Stimulated activated CD4-positive, alpha-beta T cell treated with anti-CD3 and anti-CD28 coated beads, TNF-alpha, amount 100 ng/mL, for 4 hours (primary cell): ENCODE data around the gene BRD3.

ENCODE experiments used
- DNase-seq, 3 experiments: peaks; one replicate each; pipeline ENCODE4 v3.0.0-alpha.2; 2020; ENCODE audit warnings: low read depth in 3 of 3

Gene BRD3

DNA sequence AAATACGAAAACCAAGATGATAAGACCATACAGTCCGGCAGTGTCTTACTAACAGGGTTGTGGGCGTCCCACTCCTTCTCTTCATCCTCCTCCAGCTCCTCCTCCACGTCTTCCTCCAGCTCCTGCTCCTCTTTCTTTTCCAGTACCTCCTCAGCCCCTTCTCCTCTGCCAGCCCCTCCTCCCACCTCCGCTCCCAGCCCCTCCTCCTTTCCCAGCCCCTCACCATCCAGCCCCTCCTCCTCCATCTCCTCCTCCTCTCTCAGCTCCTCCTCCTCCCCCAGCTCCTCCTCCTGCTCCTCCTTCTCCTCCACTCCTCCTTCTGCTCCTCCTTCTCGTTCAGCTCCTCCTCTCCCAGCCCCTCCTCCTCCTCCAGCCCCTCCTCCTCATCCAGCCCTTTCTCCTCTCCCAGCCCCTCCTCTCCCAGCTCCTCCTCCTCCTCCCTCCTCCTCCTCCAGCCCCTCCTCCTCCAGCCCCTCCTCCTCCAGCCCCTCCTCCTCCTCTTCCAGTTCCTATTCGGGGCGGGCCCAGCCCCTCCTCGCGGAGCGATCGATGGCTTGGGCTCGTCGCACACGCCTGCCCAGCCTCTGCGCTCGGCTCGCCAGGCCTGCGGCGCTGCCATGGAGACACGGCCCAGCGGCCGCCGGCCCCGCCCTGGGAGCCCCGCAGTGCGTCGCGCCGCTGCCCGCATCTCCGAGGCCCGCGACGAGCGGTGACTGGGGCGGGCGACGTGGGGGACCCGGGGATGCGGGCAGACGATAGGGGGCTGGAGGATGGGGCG, 42.8 kb downstream of the BRD3 start, which contains the start of gene BRD3OS:
TSS of gene BRD3OS (plus strand) at position 654 of the 778 bp plus-strand sequence. CDS start 1,267 bp downstream, outside the sequence.
- DNase-seq = peak; percentile 74 to 87 (median 84)

DNA sequence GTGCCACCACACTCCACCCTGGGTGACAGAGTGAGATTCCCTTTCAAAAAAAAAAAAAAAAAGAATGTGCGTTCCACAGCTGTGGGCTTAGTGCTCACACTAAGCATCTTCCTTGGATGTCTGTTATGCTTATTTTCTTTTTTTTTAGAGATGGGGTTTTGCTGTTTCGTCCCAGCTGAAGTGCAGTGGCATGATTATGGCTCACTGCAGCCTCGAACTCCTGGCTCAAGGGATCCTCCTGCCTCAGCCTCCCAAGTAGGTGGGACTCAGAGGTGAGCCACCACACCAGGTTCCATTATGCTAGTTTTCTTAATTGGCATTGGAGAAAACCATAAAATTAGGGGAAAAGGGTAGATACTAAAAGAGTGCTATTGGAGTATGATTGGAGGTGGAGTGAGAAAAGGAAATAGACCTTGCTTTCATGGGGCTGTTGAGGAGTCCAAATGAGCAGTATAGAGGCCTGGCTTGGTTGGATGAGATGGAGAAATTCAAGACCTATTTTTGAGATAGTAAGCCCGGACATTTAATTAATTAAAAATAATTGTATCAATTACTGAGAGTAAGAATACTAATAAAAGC, 43.5 kb downstream of the BRD3 start:
- DNase-seq = no peak

DNA sequence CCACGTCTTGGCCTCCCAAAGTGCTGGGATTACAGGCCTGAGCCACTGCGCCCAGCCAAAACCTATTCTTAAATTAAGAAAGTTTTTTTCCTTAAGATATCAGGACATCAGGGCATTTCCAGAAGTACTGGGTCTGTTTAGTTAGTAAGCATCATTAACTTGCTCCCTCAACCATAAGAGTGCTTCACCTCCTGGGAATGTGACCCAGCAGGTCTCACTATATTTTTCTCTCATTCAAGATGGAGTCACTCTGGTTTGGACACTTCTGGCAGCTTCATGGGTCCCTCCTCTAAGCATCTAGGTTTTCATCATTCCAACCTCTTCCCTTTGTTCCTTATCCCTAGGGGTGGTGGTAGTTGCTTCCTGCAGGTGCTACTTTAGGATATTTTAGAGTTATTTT, 52.9 kb downstream of the BRD3 start:
- no peak for DNase-seq

DNA sequence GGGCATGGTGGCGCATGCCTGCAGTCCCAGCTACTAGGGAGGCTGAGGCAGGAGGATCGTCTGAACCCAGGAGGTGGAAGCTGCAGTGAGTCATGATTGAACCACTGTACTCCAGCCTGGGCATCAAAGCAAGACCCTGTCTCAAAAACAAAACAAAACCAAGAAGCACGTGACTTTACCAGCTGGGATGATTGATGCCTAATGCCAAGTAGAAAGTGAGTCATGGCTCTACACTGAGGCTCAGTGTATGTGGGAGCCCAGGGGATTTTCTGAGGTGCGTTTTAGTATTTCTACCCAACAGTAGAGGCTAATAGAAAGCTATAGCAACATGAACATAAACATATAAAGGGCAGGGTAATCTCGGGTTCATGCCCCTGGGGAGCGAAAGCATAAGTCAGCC, 56.4 kb downstream of the BRD3 start:
- no peak for DNase-seq

DNA sequence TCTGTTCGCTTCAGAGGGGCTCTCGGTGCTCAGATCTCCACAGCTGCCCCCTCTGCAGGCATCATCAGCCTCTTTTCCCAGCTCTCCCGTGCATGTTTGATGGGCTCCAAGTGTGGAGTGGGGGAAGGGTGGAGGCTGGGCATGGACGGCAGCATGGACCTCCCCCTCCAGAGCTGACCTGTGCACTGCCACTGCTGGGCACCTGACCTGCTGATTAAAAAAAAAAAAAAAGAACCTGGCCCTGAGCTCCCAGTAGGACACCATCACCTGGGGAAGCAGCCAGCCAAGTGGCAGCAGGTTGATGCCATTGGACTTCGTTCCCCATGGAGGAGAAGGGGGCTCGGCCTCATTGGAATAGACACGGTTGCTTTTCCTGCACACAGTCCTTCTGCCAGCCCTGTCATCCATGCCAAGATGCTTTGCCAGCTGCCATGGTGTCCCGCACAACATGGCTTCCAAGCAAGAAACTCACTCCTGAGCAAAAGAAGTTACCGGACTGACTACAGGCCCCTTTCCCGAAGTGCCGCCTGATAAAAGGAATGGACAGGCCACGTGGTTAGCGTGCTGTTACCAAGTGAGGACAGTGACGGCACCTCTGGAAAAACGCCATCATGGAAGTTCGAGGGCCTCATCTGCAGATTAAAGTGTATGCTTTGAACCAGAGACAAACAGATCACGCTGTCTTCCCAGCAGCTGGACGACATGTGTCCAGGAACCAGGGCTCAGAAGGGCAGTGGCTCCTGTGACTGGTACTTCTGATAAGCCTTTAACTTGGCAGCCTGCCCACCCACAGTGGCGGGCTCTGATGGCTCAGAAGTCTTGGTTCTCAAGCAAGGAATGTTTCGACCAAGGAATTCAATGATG, 57.3 kb downstream of the BRD3 start:
- no peak for DNase-seq

DNA sequence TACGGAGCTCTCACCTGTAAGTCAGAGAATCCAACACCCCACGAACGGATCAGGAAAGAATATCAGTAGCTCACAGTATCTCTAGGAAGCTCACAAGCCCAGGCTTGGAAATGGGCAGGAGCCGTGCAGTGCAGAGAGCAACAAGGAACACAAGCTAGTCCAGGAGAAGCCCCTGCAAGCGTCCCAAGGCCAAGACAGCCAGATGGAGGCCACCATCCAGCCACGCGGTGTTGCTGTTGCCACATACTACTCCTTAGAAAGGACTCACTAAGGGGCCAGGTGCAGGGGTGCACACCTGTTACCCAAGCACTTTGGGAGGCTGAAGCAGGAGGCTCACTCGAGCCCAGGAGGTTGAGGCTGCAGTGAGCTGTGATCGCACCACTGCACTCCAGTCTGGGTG, 60.3 kb downstream of the BRD3 start:
- no peak for DNase-seq

DNA sequence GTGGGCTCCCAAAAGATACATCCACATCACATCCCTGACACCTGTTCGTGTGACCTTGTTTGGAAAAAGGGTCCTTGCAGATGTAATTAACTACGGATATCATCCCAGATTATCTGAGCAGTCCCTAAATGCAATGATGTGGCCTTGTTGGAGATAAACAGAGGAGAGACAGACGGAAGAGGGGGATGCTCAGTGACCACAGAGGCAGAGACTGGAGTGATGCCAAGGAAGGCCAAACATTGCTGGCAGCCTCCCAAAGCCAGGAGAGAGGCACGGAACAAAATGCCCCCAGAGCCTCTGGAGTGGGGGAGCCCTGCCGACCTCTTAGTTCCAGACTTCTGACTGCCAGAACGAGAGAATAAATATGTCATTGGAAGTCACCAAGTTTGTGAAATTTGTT, 60.7 kb downstream of the BRD3 start:
- no peak for DNase-seq

DNA sequence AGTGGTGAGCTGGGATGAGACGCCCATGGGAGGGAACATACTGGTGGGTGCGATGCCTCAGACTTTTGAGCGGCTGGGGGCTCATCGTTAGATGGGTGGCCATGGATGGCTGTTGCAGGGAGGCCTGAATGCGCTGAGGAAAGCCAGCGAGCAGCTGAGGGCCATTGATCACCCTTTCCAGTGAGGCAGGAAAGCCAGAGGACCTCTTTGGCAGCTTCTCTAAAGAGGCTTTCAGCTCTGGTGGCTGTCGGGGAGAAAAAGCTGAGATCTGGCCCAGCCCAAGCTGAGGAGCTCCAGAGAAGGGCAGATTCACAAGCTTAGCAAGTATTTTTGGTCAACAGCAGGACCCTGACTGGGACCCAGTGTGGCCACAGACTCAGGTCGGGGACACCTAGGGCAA, 62.4 kb downstream of the BRD3 start:
- DNase-seq = no peak

DNA sequence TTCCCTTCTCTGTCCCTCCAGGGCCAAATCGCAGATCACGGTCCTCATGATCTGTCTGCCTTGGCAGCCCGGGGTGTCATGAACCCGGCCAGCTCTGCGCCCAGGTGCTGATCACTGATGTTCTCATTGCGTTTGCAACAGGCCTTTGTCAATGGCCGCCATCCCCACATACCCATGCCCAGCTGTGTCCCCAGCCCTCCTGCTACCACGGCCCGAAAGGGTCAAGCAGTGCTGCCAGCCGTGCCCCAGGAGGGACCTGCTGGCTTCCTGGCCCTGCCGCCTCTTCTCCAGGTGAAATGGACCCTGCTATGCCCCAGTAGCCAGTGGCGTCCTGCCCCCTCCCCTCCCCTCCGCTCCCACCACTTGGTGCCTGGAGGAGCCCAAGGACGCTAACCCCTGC, 62.9 kb downstream of the BRD3 start:
- DNase-seq = no peak

DNA sequence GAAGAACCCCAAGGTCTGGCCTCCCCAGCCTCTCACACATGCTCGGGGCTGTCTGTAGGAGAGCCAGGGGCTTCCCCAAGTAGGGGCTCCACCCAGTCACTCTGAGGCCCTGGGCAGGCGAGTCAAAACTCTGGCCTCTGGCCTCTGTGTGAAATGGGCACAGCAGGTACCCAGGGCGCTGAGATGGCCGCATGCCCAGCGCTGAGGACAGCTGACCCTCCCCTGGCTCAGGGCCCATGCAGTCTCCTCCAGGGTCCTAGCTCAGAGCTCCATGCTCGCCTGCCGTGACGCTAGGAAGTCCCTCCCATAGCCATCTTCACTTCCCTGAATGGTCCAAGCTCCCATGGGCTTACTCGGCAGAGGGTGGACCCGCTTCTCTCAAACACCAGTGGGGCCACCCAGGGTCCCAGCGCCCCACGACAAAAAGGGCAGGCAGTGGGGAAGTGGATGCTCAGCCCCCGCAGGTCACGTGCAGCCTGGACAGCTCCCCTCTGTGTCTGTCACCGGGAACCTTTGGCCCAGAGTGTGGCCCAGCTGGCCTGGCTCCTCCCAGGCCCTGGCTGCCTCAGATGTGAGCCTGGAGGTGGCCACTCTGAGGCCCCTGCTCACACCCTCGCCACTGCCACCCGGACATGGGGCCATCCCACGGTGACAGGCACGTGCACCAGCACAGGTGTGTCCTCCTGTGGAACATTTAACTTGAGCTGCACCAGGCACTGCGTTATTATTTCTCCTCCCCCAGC, 63.5 kb downstream of the BRD3 start:
- no peak for DNase-seq

DNA sequence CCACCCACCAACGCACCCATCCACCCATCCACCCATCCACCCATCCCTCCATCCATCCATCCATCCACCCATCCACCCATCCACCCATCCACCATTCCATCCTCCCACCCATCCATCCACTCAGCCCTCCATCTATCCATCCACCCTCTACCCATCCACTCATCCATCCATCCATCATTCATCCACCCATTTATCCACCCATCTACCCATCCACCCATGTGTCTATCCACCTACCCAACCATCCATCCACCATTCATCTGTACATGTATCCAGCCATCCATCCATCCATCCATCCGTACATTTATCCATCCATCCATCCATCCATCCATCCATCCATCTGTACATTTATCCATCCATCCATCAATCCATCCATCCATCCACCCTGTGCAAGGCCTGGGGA, 64.6 kb downstream of the BRD3 start:
- no peak for DNase-seq

DNA sequence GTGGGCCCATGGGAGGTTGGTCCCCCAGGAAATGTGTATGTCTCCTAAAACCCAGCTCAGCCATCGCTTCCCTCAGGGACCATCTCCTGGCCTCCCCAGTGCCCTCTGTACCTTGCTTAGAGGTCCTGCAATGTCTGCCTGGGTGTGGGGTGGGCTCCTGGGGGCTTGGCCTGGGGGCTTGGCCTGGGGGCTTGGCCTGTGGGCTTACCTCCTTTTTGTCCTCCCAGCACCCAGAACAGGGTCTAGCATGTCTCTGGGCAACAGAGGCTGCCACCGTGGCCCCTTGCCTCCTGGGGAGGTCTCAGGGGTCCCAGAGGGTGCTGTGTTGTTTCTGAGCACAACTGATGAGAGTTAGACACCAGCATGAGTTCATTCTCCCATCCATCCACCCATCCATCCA, 65.0 kb downstream of the BRD3 start:
- DNase-seq = no peak

DNA sequence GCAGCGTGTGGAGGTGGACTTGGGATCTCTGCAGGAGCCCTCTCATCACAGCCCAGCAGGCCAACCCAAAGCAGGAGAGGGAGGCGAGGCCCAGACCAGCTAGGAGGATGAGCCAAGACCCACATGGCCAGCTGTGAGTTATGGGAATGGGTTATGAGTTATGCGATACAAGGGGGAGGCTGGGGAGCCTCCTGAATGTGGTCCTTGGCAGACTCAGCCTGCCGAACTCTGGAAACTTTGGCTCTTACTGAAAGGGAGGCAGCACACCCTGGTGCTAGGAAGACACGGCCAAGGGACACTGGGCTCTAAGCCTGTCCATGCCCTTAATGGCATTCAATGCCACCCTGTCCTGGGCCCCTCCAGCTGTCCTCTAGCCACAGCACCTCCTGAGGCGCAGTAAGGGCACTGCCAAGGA, 68.0 kb downstream of the BRD3 start:
- no peak for DNase-seq

DNA sequence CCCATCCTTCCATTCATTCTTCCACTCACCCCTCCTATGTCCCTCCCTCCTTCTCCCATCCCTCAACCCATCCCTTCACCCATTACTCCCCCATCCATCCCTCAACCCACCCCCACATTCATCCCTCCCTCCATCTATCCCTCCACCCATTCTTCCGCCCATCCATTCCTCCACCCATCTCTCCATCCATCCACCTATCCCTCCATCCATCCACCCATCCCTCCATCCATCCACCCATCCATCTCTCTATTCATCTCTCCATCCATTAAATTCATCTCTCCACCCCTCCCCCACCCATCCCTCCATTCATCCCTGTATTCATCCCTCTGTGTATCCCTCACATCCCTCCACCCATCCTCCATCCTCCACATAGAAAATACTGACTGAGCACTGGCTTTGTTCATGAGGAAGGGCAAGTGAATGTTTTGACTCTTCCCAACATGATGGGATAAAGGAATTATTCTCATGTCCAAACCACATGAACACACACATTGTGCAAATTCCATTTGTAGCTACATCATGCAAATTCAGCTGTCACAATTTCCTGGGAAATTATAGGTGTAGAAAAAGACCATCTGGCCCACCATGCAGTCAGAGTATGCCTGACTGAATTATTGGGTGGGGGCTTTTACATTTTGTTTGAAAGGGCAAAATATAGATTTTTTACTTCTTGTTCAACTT, 68.8 kb downstream of the BRD3 start:
- no peak for DNase-seq

DNA sequence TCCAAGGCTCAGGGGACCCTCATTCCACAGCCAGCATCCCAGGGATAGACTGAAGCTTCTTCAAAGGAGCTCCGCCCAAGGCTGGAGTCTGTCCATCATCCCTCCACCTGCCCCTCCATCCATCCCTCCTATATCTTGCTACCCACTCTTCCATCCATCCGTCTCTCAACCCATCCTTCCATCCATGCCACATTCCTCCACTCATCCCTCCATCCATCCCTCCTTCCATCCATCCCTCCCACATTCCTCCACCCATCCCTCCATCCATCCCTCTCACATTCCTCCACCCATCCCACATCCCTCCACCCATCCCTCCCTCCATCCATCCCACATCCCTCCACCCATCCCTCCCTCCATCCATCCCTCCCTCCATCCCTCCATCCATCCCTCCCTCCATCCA, 70.2 kb downstream of the BRD3 start:
- DNase-seq = no peak

DNA sequence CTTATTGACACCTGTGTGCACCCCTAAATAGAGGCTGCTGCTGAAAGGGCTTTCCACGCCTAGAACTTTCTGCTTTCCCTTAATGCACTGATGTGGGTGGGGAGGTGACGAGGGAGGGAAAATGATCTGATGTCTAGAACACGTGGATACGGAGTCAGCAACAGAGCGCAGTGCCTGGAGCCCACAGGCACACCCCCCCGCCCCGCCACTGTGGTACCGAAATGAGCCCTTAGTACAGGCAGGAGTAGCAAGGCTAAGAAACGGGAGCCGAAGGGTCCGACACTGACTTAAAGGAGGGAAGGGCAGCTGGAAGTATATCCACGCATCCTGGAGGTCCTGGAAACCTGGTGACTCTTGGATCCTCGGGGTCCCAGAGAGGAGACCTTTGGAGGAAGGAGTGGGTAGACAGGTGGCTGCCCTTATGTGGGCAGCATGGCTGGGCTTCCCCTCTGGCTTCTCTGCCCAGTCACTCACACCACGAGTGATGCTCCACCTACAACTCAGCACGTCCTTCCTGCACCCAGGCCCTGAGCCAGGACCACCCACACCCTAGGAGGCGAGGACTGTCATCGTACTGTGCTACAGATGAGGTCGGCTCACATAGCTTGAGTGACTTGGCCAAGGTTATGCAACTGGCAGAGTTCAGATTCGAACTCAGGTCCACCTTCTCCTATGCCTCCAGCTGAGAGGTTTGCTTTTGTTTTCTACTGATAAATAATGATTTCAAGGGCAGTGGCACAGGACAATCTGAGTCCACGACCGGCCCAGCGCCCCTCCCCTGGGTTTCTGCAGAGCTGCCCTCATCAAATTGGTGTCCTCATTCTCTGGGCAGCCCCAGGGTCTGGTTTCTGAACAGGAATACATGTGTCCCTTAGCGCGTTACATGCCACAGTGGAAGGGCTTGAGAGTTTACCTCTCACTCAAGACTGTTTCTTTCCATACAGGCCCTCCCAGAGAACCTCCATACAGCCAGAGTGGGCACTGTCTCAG, 71.0 kb downstream of the BRD3 start:
- no peak for DNase-seq

DNA sequence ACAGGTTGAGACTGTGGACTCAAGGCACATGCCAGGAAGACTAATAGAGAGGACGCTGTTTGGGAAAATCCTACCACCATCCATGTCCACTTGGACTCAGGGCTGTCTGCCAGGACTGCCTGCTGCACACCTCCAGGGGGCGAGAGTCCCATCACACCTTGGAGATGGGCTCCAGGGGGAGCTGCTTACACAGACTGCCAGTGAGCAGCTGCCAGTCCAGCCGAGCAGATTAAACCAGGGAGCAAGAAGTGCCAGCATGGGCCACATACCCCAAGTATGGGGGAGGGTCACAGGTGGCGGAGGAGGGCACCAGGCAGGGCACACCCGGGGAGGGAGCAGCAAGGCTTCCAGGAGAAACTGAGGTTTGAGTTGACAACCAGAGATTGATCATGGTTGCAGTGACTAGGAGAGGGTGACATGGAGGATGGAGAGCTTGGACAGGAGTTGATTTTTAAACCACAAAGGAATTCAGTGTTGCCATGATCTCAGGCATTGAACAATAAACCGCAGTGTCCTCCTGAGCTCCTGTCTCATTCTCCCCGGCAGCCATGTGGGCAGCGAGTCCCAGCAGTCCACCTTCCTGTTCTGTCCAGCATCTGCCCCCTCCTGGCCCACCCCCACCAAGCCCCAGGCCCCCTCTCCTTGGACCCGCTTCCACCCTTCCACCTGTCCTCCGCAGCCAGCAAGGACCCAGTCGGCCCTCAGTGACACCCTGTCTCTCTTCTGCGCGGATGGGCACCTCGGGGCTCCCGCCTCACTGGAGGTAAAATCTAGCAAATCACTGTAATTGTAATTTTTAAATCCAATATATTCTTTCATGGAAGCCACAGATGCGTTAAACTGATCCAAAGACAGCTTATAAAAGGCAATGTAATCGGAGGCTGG, 72.6 kb downstream of the BRD3 start:
- DNase-seq = no peak

DNA sequence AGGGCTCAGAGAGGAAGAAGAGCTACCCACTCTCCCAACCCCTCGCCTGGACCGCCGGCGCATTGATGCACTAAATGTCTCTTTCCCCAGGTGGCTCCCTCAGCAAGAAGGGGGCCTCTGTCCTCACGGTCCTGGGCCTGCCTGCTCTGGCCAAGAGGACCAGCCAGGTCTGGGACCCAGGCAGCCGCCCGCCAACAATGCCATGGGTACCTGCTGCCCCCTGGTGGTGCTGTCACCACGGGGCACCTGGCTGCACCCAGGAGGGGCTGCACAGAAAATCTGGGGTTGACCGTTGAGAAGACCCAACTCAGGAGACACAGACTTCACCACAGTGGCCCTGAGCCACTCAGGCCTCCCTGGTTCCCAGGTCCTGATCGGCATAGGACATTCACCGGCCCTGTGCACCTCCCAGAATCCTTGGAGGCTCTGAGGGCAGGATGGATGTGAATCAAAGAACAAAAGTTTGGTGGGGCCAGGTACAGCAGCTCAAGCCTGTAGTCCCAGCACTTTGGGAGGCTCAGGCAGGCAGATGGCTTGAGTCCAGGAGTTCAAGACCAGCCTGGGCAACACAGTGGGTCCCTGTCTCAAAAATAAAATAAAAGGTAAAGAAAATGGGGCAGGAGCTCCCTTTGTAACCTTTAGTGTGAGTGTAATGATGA, 73.3 kb downstream of the BRD3 start:
- peak; percentile 51 to 69 (median 59) for DNase-seq
